ENCODE measurements around the gene LRCH2.

- TF ChIP-seq POLR2A (IDR thresholded peaks at IDR 0.05), result no peak
- no peak for TF ChIP-seq CTCF (IDR thresholded peaks at IDR 0.05 in 8 of 11, conservative IDR thresholded peaks at IDR 0.05 in 3 of 11)
- TF ChIP-seq POLR2AphosphoS5 (IDR thresholded peaks at IDR 0.05), result no peak
Observed at GRCh38 chrX:115261148-115261547, 27.3 kb upstream of the LRCH2 start.
